ENCODE data around the gene CCZ1. TPM values are rescaled to one million over a fixed set of nuclear protein-coding genes. Genes with fewer than 3 reads are reported as not detected.
"Not testable (repeated sequence)": the region's sequence is repeated elsewhere in the genome, so short reads cannot be mapped to it uniquely, and the experiment has no call there.

The CCZ1 gene
- total RNA-seq, 2 donors from 2014 or later, result 121 to 138 TPM

GRCh38 chr7:5904726-5905125 lies 6.2 kb downstream of the CCZ1 start:
- not testable (repeated sequence) for H3K36me3 ChIP-seq (ENCODE audit: control insufficient read depth, insufficient read depth, low read length); H3K4me1 ChIP-seq (ENCODE audit: control insufficient read depth, insufficient read depth, low read length); H3K9ac ChIP-seq (ENCODE audit: extremely low read depth, low read length, poor library complexity, severe bottlenecking); H3K27me3 Mint-ChIP-seq (ENCODE audit: insufficient read depth); H3K27me3 ChIP-seq (ENCODE audit: control insufficient read depth, insufficient read depth, low read length, poor library complexity, severe bottlenecking); H3K4me3 ChIP-seq (ENCODE audit: low read length); H3K9me3 ChIP-seq (ENCODE audit: control insufficient read depth, low read length); H3K27ac Mint-ChIP-seq; H3K9me3 Mint-ChIP-seq; H3K4me3 Mint-ChIP-seq; H3K27ac ChIP-seq (ENCODE audit: low read depth, low read length); H3K4me1 Mint-ChIP-seq; DNase-seq
- WGBS, 2 experiments (ENCODE audit: insufficient coverage in 1 of 2, insufficient read length in 1 of 2), result 100% methylated on average over 1 to 3 of the region's 5 CpGs
- H3K36me3 Mint-ChIP-seq (ENCODE audit: low read depth), result peaks cover 16% of the 10 kb centered on the region

DNA sequence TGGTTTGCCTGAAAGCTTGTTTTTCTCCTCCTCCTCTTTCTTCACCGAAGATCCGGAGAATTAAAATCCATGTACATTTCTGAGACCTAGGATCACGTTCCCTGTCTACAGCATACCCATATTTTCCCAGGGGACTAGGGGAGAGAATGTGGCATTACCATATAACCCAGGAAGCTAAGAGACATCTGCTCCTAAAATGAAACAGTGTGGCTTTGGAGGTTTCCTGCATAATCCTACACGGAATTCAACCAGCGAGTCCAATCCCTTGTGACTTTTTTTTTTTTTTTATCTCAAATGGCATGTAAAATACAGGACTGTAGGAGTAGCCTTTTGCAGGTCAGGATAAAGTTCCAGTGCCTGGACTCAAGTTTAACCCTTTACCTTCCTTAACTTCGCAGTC lies 10.3 kb downstream of the CCZ1 start:
- not testable (repeated sequence) for H3K9me3 ChIP-seq (ENCODE audit: control insufficient read depth, low read length); H3K27ac ChIP-seq (ENCODE audit: low read depth, low read length); H3K27me3 Mint-ChIP-seq (ENCODE audit: insufficient read depth); H3K4me3 ChIP-seq (ENCODE audit: low read length); H3K4me3 Mint-ChIP-seq; H3K36me3 ChIP-seq (ENCODE audit: control insufficient read depth, insufficient read depth, low read length); H3K9me3 Mint-ChIP-seq; H3K4me1 ChIP-seq (ENCODE audit: control insufficient read depth, insufficient read depth, low read length); H3K27ac Mint-ChIP-seq; DNase-seq; H3K9ac ChIP-seq (ENCODE audit: extremely low read depth, low read length, poor library complexity, severe bottlenecking); H3K27me3 ChIP-seq (ENCODE audit: control insufficient read depth, insufficient read depth, low read length, poor library complexity, severe bottlenecking); H3K4me1 Mint-ChIP-seq
- H3K36me3 Mint-ChIP-seq (ENCODE audit: low read depth), result peaks cover 22% of the 10 kb centered on the region
- WGBS, 2 experiments (ENCODE audit: insufficient coverage in 1 of 2, insufficient read length in 1 of 2), result 96 to 100% methylated on average over 1 to 4 of the region's 6 CpGs

DNA sequence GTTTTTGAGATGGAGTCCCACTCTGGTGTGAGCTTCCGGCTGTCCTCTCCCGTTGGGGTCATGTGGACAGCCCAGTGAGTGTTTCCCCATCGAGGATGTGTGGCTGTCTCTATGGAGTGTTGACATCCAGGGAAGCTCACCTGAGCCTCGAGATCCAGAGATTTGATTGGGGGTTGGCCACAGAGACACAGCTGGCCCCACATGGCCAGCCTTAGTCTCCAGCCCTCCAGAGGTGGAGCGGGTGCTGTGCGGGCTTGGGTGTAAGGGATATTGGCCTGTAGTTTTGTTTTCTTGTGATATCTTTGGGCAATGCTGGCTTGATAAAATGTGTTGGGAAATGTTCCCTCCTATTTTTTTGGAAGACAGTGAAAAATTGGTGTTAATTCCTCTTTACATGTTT lies 18.0 kb downstream of the CCZ1 start:
- not testable (repeated sequence) for H3K36me3 ChIP-seq (ENCODE audit: control insufficient read depth, insufficient read depth, low read length); H3K27ac Mint-ChIP-seq; H3K4me1 ChIP-seq (ENCODE audit: control insufficient read depth, insufficient read depth, low read length); H3K4me3 ChIP-seq (ENCODE audit: low read length); H3K27me3 Mint-ChIP-seq (ENCODE audit: insufficient read depth); H3K9me3 Mint-ChIP-seq; H3K36me3 Mint-ChIP-seq (ENCODE audit: low read depth); H3K4me1 Mint-ChIP-seq; H3K27me3 ChIP-seq (ENCODE audit: control insufficient read depth, insufficient read depth, low read length, poor library complexity, severe bottlenecking); H3K4me3 Mint-ChIP-seq; H3K9ac ChIP-seq (ENCODE audit: extremely low read depth, low read length, poor library complexity, severe bottlenecking); DNase-seq; H3K9me3 ChIP-seq (ENCODE audit: control insufficient read depth, low read length); H3K27ac ChIP-seq (ENCODE audit: low read depth, low read length)
- WGBS, 2 experiments (ENCODE audit: insufficient coverage in 1 of 2, insufficient read length in 1 of 2), result 83% methylated on average over 1 of the region's 6 CpGs; no CpG with 5 or more reads in 1 of the 2 experiments

DNA sequence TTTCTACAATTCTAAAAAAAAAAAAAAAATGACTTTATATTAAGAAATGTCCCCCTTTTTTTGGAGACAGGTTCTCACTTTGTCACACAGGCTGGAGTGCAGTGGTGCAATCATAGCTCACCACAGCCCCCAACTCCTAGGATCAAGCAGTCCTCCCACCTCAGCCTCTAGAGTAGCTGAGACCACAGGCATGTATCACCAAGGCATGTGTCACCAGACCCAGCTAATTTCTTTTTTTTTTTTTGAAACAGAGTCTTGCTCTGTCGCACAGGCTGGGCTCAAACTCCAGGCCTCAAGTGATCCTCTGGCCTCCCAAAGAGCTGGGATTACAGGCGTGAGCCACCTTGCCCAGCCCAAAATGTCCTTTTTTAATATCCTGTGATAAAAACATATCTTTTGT lies 25.6 kb downstream of the CCZ1 start:
- H3K4me1 Mint-ChIP-seq; H3K36me3 Mint-ChIP-seq (ENCODE audit: low read depth); H3K27ac ChIP-seq (ENCODE audit: low read depth, low read length); H3K36me3 ChIP-seq (ENCODE audit: control insufficient read depth, insufficient read depth, low read length); H3K4me1 ChIP-seq (ENCODE audit: control insufficient read depth, insufficient read depth, low read length); DNase-seq; H3K27me3 Mint-ChIP-seq (ENCODE audit: insufficient read depth); H3K27me3 ChIP-seq (ENCODE audit: control insufficient read depth, insufficient read depth, low read length, poor library complexity, severe bottlenecking); H3K4me3 ChIP-seq (ENCODE audit: low read length); H3K9me3 Mint-ChIP-seq; H3K27ac Mint-ChIP-seq; H3K9ac ChIP-seq (ENCODE audit: extremely low read depth, low read length, poor library complexity, severe bottlenecking); H3K9me3 ChIP-seq (ENCODE audit: control insufficient read depth, low read length); H3K4me3 Mint-ChIP-seq: not testable (repeated sequence)
- no CpG with 5 or more reads among the region's 2 CpGs for WGBS, 2 experiments (ENCODE audit: insufficient coverage in 1 of 2, insufficient read length in 1 of 2)

GRCh38 chr7:5924630-5925029 lies 26.1 kb downstream of the CCZ1 start:
- not testable (repeated sequence) for H3K4me1 Mint-ChIP-seq; H3K4me3 Mint-ChIP-seq; H3K27ac Mint-ChIP-seq; H3K9me3 ChIP-seq (ENCODE audit: control insufficient read depth, low read length); H3K27ac ChIP-seq (ENCODE audit: low read depth, low read length); H3K27me3 Mint-ChIP-seq (ENCODE audit: insufficient read depth); H3K36me3 ChIP-seq (ENCODE audit: control insufficient read depth, insufficient read depth, low read length); H3K9me3 Mint-ChIP-seq; H3K27me3 ChIP-seq (ENCODE audit: control insufficient read depth, insufficient read depth, low read length, poor library complexity, severe bottlenecking); H3K4me1 ChIP-seq (ENCODE audit: control insufficient read depth, insufficient read depth, low read length); DNase-seq; H3K9ac ChIP-seq (ENCODE audit: extremely low read depth, low read length, poor library complexity, severe bottlenecking); H3K36me3 Mint-ChIP-seq (ENCODE audit: low read depth); H3K4me3 ChIP-seq (ENCODE audit: low read length)
- no CpG with 5 or more reads among the region's 12 CpGs for WGBS, 2 experiments (ENCODE audit: insufficient coverage in 1 of 2, insufficient read length in 1 of 2)

DNA sequence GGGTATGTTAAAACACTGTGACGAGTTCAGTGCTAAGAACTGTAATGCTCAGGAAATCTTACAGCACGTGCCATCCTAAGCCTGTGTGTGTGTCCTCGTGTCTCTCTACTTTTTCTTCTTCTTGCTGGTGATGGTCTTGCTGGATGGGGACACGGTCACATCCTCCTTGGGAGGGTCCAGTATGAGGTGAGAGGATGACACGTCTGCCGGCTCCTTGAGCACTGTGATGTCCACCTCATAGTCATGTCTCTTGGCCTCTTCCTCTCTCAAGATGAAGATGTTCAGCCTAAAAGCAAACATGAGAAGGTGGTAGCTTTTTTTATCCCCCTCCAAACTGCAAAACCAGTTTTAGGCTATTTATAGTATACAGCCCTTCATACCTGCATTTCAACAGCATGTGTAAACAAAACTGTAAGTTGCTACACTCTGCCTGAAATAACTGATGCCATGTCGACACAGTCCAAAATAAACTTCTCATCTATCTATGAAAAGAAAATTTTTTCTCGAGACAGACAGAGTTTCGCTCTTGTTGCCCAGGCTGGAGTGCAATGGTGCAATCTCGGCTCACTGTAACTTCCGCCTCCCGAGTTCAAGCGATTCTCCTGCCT lies 27.8 kb downstream of the CCZ1 start:
- H3K27me3 ChIP-seq (ENCODE audit: control insufficient read depth, insufficient read depth, low read length, poor library complexity, severe bottlenecking); H3K9me3 ChIP-seq (ENCODE audit: control insufficient read depth, low read length); H3K4me3 ChIP-seq (ENCODE audit: low read length); H3K27ac Mint-ChIP-seq; H3K36me3 Mint-ChIP-seq (ENCODE audit: low read depth); H3K4me1 Mint-ChIP-seq; H3K27me3 Mint-ChIP-seq (ENCODE audit: insufficient read depth); H3K9me3 Mint-ChIP-seq; H3K27ac ChIP-seq (ENCODE audit: low read depth, low read length); DNase-seq; H3K4me1 ChIP-seq (ENCODE audit: control insufficient read depth, insufficient read depth, low read length); H3K9ac ChIP-seq (ENCODE audit: extremely low read depth, low read length, poor library complexity, severe bottlenecking); H3K4me3 Mint-ChIP-seq; H3K36me3 ChIP-seq (ENCODE audit: control insufficient read depth, insufficient read depth, low read length): not testable (repeated sequence)
- no CpG with 5 or more reads among the region's 13 CpGs for WGBS, 2 experiments (ENCODE audit: insufficient coverage in 1 of 2, insufficient read length in 1 of 2)

- H3K9me3 Mint-ChIP-seq, result not testable (repeated sequence)
Measured at GRCh38 chr7:5930290-5930689, 31.8 kb downstream of the CCZ1 start.

More at GRCh38 chr7:5930290-5930689, 31.8 kb downstream of the CCZ1 start:
- WGBS, 2 experiments (ENCODE audit: insufficient coverage in 1 of 2, insufficient read length in 1 of 2), result no CpG with 5 or more reads among the region's 10 CpGs
- H3K4me3 ChIP-seq (ENCODE audit: low read length); H3K4me1 Mint-ChIP-seq; H3K9me3 ChIP-seq (ENCODE audit: control insufficient read depth, low read length); H3K27me3 ChIP-seq (ENCODE audit: control insufficient read depth, insufficient read depth, low read length, poor library complexity, severe bottlenecking); H3K27ac Mint-ChIP-seq; DNase-seq; H3K36me3 ChIP-seq (ENCODE audit: control insufficient read depth, insufficient read depth, low read length); H3K36me3 Mint-ChIP-seq (ENCODE audit: low read depth); H3K4me3 Mint-ChIP-seq; H3K4me1 ChIP-seq (ENCODE audit: control insufficient read depth, insufficient read depth, low read length); H3K27me3 Mint-ChIP-seq (ENCODE audit: insufficient read depth); H3K9ac ChIP-seq (ENCODE audit: extremely low read depth, low read length, poor library complexity, severe bottlenecking); H3K27ac ChIP-seq (ENCODE audit: low read depth, low read length): not testable (repeated sequence)

Data from endodermal cell (in vitro differentiated cells).